Panc1 (cell line): Measurements from ENCODE around the gene RRAS. TPM values are rescaled to one million over a fixed set of nuclear protein-coding genes. Genes with fewer than 3 reads are reported as not detected.

ENCODE experiments used
- ATAC-seq: fragments of 200-7000 bp; cut with Tn5 transposase; 2 replicates; pipeline ENCODE4 v1.9.1; 2020; ENCODE audit warnings: mild to moderate bottlenecking, moderate library complexity
- BruUV-seq: library from RNA; stranded (reverse); fragments of 400-500 nt; replicated peaks from 2 replicates; lab custom pipeline; 2021; lab: Mats Ljungman, UMichigan
- CTCF ChIA-PET: fragments of 300-600 bp; sonication (Branson Sonifier 250); formaldehyde crosslinking; loops from one replicate; lab custom pipeline; 2022; ENCODE audit warnings: antibody characterized with exemption; lab: Charles Lee
- POLR2A ChIA-PET: fragments of 300-600 bp; sonication (Branson Sonifier 250); formaldehyde crosslinking; loops from one replicate; lab custom pipeline; 2022; ENCODE audit warnings: antibody characterized with exemption; lab: Charles Lee
- DNase-seq: peaks from one replicate; pipeline ENCODE4 v3.0.0-alpha.2; 2010; ENCODE audit warnings: low read depth, low spot score
- H3K27ac ChIP-seq: 2 replicates; pipeline ENCODE4 v1.5.1; 2011; ENCODE audit warnings: mild to moderate bottlenecking, low read length, inconsistent platforms
- H3K27me3 ChIP-seq: fragments of 200-500 bp; sonication (Bioruptor generic); 2 replicates; pipeline ENCODE4 v1.6.0; 2014; ENCODE audit warnings: low read length, inconsistent platforms; ENCODE audit not compliant: control insufficient read depth, insufficient read depth
- H3K36me3 ChIP-seq: fragments of 200-500 bp; sonication (Bioruptor generic); 2 replicates; pipeline ENCODE4 v1.5.1; 2014; ENCODE audit warnings: inconsistent platforms, mild to moderate bottlenecking, low read length, moderate library complexity; ENCODE audit not compliant: control insufficient read depth, insufficient read depth
- H3K4me1 ChIP-seq: 2 replicates; pipeline ENCODE4 v1.5.1; 2011; ENCODE audit warnings: inconsistent platforms, mild to moderate bottlenecking, low read length, moderate library complexity; ENCODE audit not compliant: control insufficient read depth, insufficient read depth
- H3K4me3 ChIP-seq, 2 experiments: 2 replicates each; pipeline ENCODE4 v1.5.1; 2011 to 2012; ENCODE audit warnings: low read depth in 2 of 2, low read length in 2 of 2, mild to moderate bottlenecking in 2 of 2, inconsistent platforms in 1 of 2, moderate library complexity in 1 of 2
- H3K9me3 ChIP-seq: fragments of 200-500 bp; sonication (Bioruptor generic); 2 replicates; pipeline ENCODE4 v1.5.1; 2014; ENCODE audit warnings: low read depth, mild to moderate bottlenecking, inconsistent platforms, low read length, moderate library complexity; ENCODE audit not compliant: control insufficient read depth, insufficient read depth
- POLR2AphosphoS5 ChIP-seq: IDR thresholded peaks from 2 replicates; pipeline ENCODE4 v1.6.1; 2012; ENCODE audit warnings: mild to moderate bottlenecking, low read depth, low read length, moderate library complexity
- REST ChIP-seq, 2 experiments: IDR thresholded peaks; 2 replicates each; pipeline ENCODE4 v1.6.1; 2011 to 2012; ENCODE audit warnings: low read depth in 2 of 2, control low read depth in 1 of 2, low read length in 1 of 2, mild to moderate bottlenecking in 1 of 2, moderate library complexity in 1 of 2; ENCODE audit not compliant: insufficient read depth in 1 of 2
- SIN3A ChIP-seq: IDR thresholded peaks from 2 replicates; pipeline ENCODE4 v1.6.1; 2012; ENCODE audit warnings: low read depth, mild to moderate bottlenecking, low read length, moderate library complexity, borderline replicate concordance; ENCODE audit not compliant: insufficient read depth
- TCF7L2 ChIP-seq: IDR thresholded peaks from 2 replicates; pipeline ENCODE4 v1.6.1; 2011; ENCODE audit warnings: mild to moderate bottlenecking, low read depth, low read length, inconsistent platforms
- in situ Hi-C: cut with HindIII; loops from 2 replicates; pipeline ENCODE4 v1.10.0; 2016; ENCODE audit warnings: low sequenced_read_pairs, low pct_unique_long_range_greater_than_20kb
- intact Hi-C: fragments of 100-400 bp; cut with micrococcal nuclease; formaldehyde crosslinking; loops from one replicate; pipeline ENCODE4 v1.10.0; 2022; ENCODE audit not compliant: unreplicated experiment
- total RNA-seq: library from RNA; stranded (reverse); gene quantifications from one replicate; pipeline ENCODE4 v1.2.1, GENCODE V29; 2021; ENCODE audit not compliant: unreplicated experiment
- TF ChIP-seq, protein P1 (sequence below): fragments of 450-650 bp; IDR thresholded peaks from 2 replicates; pipeline ENCODE4 v1.5.1; 2017; ENCODE audit warnings: mild to moderate bottlenecking

Gene RRAS
- total RNA-seq, 1 experiment from 2014 or later: 64.4 TPM

GRCh38 chr19:49686503-49687088, 46.7 kb upstream of the RRAS start:
- no TSS peak for BruUV-seq
- DNase-seq: no peak
- POLR2A ChIA-PET: no interaction called here
- peaks cover 10% of the 10 kb centered on the region for H3K36me3 ChIP-seq
- no peaks in the 10 kb centered on the region for H3K27me3 ChIP-seq
- no peaks in the 10 kb centered on the region for H3K9me3 ChIP-seq
- H3K4me3 ChIP-seq: no peak overlapping the region
- no peak for ATAC-seq
- CTCF ChIA-PET: interaction anchor here (0.6 kb wide), 1 partner anchor 55 kb away, joined by 10 read pairs; no protein-coding TSS in a partner anchor
- no peak overlapping the region for H3K27ac ChIP-seq
- intact Hi-C loops (no loop called here), in situ Hi-C loops (no loop called here)
- 0 out of 2 replicates have a peak, but pooled peaks cover 2% of the 10 kb centered on the region for H3K4me1 ChIP-seq
- TF ChIP-seq, protein P1, sequence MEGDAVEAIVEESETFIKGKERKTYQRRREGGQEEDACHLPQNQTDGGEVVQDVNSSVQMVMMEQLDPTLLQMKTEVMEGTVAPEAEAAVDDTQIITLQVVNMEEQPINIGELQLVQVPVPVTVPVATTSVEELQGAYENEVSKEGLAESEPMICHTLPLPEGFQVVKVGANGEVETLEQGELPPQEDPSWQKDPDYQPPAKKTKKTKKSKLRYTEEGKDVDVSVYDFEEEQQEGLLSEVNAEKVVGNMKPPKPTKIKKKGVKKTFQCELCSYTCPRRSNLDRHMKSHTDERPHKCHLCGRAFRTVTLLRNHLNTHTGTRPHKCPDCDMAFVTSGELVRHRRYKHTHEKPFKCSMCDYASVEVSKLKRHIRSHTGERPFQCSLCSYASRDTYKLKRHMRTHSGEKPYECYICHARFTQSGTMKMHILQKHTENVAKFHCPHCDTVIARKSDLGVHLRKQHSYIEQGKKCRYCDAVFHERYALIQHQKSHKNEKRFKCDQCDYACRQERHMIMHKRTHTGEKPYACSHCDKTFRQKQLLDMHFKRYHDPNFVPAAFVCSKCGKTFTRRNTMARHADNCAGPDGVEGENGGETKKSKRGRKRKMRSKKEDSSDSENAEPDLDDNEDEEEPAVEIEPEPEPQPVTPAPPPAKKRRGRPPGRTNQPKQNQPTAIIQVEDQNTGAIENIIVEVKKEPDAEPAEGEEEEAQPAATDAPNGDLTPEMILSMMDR: no peak
- TF ChIP-seq REST (IDR thresholded peaks at IDR 0.05; ENCODE audit: insufficient read depth in 1 of 2, low read depth in 2 of 2, low read length in 1 of 2) (no peak), SIN3A (no peak), TCF7L2 (no peak), POLR2AphosphoS5 (no peak)

DNA sequence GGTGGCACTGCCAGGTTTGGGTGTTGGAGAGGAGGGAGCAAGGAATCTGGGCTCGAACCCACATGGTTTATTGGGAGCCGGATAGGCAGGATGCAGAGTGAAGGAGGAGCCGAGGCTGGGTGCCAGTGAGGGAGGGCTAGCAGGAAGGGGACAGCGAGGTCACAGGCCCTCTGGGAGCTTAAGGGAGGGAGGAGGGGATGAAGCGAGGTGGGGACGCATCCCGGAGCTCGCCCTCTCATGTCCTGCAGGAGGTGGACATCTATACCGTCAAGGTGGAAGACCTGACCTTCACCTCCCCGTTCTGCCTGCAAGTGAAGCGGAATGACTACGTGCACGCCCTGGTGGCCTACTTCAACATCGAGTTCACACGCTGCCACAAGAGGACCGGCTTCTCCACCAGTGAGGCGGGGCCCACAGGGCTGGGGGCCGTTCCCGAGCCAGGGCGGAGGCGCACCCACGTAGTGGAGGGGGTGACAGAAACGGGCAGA, 45.9 kb upstream of the RRAS start:
- Histone ChIP-seq H3K27ac (no peak overlapping the region), H3K4me1 (0 out of 2 replicates have a peak, but pooled peaks cover 6% of the 10 kb centered on the region), H3K4me3 (no peak overlapping the region), H3K36me3 (peaks cover 14% of the 10 kb centered on the region), H3K9me3 (no peaks in the 10 kb centered on the region), H3K27me3 (no peaks in the 10 kb centered on the region)
- ChIA-PET POLR2A (interaction anchor here (0.5 kb wide), 1 partner anchor 129 kb away, joined by 3 read pairs; no protein-coding TSS in a partner anchor), CTCF (interaction anchor here (0.6 to 0.8 kb wide), 2 partner anchors 31 to 56 kb away, joined by 3 to 10 read pairs; no protein-coding TSS in a partner anchor)
- DNase-seq: no peak
- TF ChIP-seq, protein P1: no peak
- TF ChIP-seq REST (IDR thresholded peaks at IDR 0.05; ENCODE audit: insufficient read depth in 1 of 2, low read depth in 2 of 2, low read length in 1 of 2) (no peak), SIN3A (no peak), POLR2AphosphoS5 (no peak), TCF7L2 (no peak)
- intact Hi-C loops: no loop called here
- ATAC-seq: no peak
- in situ Hi-C loops: no loop called here
- BruUV-seq: no TSS peak
